RWPE2 (cell line): ENCODE data around the gene STOX1.

Experiments used
- ATAC-seq: fragments of 200-7000 bp; cut with Tn5 transposase; 3 replicates; pipeline ENCODE4 v1.9.1; 2021; ENCODE audit warnings: low read depth
- DNase-seq: peaks from one replicate; pipeline ENCODE4 v3.0.0-alpha.2; 2020; ENCODE audit warnings: low spot score
- H3K27ac ChIP-seq: fragments of 450-650 bp; 2 replicates; pipeline ENCODE4 v1.5.1; 2017; ENCODE audit warnings: mild to moderate bottlenecking; ENCODE audit not compliant: poor library complexity, severe bottlenecking
- H3K27me3 ChIP-seq: fragments of 250-450 bp; sonication (Bioruptor Pico); 2 replicates; pipeline ENCODE4 v1.5.1; 2021; ENCODE audit warnings: mild to moderate bottlenecking, moderate library complexity; ENCODE audit not compliant: insufficient read depth, poor library complexity, severe bottlenecking
- H3K36me3 ChIP-seq: fragments of 250-450 bp; sonication (Bioruptor Pico); 2 replicates; pipeline ENCODE4 v1.5.1; 2020; ENCODE audit warnings: low read depth, mild to moderate bottlenecking, moderate library complexity
- H3K4me1 ChIP-seq: fragments of 250-450 bp; sonication (Bioruptor Pico); 2 replicates; pipeline ENCODE4 v1.5.1; 2021; ENCODE audit warnings: mild to moderate bottlenecking, moderate library complexity; ENCODE audit not compliant: insufficient read depth, poor library complexity, severe bottlenecking
- H3K4me3 ChIP-seq: fragments of 250-450 bp; sonication (Bioruptor Pico); 2 replicates; pipeline ENCODE4 v1.5.1; 2021; ENCODE audit warnings: mild to moderate bottlenecking, moderate library complexity; ENCODE audit not compliant: severe bottlenecking
- H3K9me3 ChIP-seq: fragments of 250-450 bp; sonication (Bioruptor Pico); 2 replicates; pipeline ENCODE4 v1.5.1; 2021; ENCODE audit warnings: mild to moderate bottlenecking, moderate library complexity; ENCODE audit not compliant: severe bottlenecking
- TF ChIP-seq, protein P1 (sequence below): fragments of 450-650 bp; IDR thresholded peaks from one replicate; pipeline ENCODE4 v1.5.1; 2017; ENCODE audit warnings: mild to moderate bottlenecking, moderate library complexity; ENCODE audit not compliant: poor library complexity, severe bottlenecking

The STOX1 gene

DNA sequence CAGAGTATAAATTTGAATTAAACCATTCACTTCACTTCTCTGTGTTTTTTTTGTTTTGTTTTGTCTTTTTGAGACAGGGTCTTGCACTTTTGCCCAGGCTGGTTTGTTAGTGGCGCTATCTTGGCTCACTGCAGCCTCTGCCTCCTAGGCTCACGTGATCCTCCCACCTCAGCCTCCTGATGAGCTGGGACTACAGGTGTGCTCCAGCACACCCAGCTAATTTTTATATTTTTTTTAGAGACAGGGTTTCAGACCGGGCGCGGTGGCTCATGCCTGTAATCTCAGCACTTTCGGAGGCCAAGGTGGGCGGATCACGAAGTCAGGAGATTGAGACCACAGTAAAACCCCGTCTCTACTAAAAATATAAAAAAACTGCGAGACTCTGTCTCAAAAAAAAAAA lies 36.9 kb upstream of the STOX1 start:
- ATAC-seq, result no peak
- Histone ChIP-seq H3K4me1 (no peaks in the 10 kb centered on the region), H3K36me3 (peaks cover 93% of the 10 kb centered on the region), H3K27me3 (no peaks in the 10 kb centered on the region), H3K27ac (no peak overlapping the region), H3K4me3 (no peak overlapping the region), H3K9me3 (no peaks in the 10 kb centered on the region)
- TF ChIP-seq, protein P1, sequence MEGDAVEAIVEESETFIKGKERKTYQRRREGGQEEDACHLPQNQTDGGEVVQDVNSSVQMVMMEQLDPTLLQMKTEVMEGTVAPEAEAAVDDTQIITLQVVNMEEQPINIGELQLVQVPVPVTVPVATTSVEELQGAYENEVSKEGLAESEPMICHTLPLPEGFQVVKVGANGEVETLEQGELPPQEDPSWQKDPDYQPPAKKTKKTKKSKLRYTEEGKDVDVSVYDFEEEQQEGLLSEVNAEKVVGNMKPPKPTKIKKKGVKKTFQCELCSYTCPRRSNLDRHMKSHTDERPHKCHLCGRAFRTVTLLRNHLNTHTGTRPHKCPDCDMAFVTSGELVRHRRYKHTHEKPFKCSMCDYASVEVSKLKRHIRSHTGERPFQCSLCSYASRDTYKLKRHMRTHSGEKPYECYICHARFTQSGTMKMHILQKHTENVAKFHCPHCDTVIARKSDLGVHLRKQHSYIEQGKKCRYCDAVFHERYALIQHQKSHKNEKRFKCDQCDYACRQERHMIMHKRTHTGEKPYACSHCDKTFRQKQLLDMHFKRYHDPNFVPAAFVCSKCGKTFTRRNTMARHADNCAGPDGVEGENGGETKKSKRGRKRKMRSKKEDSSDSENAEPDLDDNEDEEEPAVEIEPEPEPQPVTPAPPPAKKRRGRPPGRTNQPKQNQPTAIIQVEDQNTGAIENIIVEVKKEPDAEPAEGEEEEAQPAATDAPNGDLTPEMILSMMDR, result no peak
- no peak for DNase-seq

- no peaks in the 10 kb centered on the region for H3K4me1 ChIP-seq
- H3K27me3 ChIP-seq, result no peaks in the 10 kb centered on the region
- ATAC-seq (no peak), DNase-seq (no peak)
- peaks cover 81% of the 10 kb centered on the region for H3K36me3 ChIP-seq
- H3K27ac ChIP-seq, result no peak overlapping the region
- H3K9me3 ChIP-seq, result no peaks in the 10 kb centered on the region
- TF ChIP-seq, protein P1, result peak; percentile 42
- H3K4me3 ChIP-seq, result no peak overlapping the region
These were observed 35.2 kb upstream of the STOX1 start for GRCh38 chr10:68792115-68792514.

- no peak for DNase-seq
- H3K4me3 ChIP-seq, result no peak overlapping the region
- TF ChIP-seq, protein P1, result no peak
- H3K27ac ChIP-seq, result peak overlapping the region; percentile 3
- peak; percentile 27; the same call in 2 of the 3 replicates for ATAC-seq
- no peaks in the 10 kb centered on the region for H3K4me1 ChIP-seq
- H3K27me3 ChIP-seq, result no peaks in the 10 kb centered on the region
- peaks cover 42% of the 10 kb centered on the region for H3K36me3 ChIP-seq
- H3K9me3 ChIP-seq, result no peaks in the 10 kb centered on the region
These were observed 31.3 kb upstream of the STOX1 start for GRCh38 chr10:68795886-68796532.

DNA sequence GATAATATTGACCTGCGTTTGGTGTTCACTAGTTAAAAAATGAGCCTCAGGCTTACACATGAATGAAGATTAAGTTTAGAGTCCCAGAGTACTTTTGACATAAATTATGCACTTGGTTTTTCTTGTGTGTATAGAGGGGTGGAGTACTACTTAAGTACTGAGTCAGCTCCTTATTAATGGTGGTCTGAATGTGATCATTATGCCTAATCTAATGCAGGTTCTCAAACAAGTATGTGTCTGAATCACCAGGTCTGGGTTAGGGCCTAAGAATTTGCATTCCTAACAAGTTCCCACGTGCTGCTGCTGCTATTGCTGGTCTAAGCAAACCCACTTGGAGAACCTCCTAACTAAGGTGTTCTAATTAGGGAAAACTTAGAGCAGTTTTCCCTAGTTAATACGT lies 30.7 kb upstream of the STOX1 start:
- Histone ChIP-seq H3K27me3 (no peaks in the 10 kb centered on the region), H3K27ac (peak overlapping the region; percentile 3), H3K36me3 (peaks cover 36% of the 10 kb centered on the region), H3K9me3 (no peaks in the 10 kb centered on the region), H3K4me3 (no peak overlapping the region), H3K4me1 (no peaks in the 10 kb centered on the region)
- TF ChIP-seq, protein P1, result no peak
- DNase-seq (no peak), ATAC-seq (peak; percentile 45; the same call in 2 of the 3 replicates)

- Histone ChIP-seq H3K36me3 (peaks cover 4% of the 10 kb centered on the region; the same call in 1 of the 2 replicates), H3K4me3 (no peak overlapping the region), H3K4me1 (no peaks in the 10 kb centered on the region), H3K27me3 (no peaks in the 10 kb centered on the region), H3K9me3 (no peaks in the 10 kb centered on the region), H3K27ac (no peak overlapping the region)
- ATAC-seq (no peak), DNase-seq (no peak)
- TF ChIP-seq, protein P1, result no peak
These were observed 27.1 kb upstream of the STOX1 start for GRCh38 chr10:68800211-68800610.
